Activated CD8-positive, alpha-beta T cell treated with anti-CD3 and anti-CD28 coated beads for 36 hours (primary cell): ENCODE results near the gene LRRFIP2. TPM values are rescaled to one million over a fixed set of nuclear protein-coding genes. Genes with fewer than 3 reads are reported as not detected.

Experiments
- ATAC-seq: fragments of 200-7000 bp; cut with Tn5 transposase; one replicate; pipeline ENCODE4 v1.10.0; 2021; ENCODE audit warnings: mild to moderate bottlenecking, moderate library complexity
- CTCF ChIA-PET: fragments of 350-600 bp; sonication (Branson Sonifier 250); formaldehyde crosslinking; loops from one replicate; lab custom pipeline; 2021; ENCODE audit warnings: antibody characterized with exemption; lab: Charles Lee
- POLR2A ChIA-PET: fragments of 350-600 bp; sonication (Branson Sonifier 250); formaldehyde crosslinking; loops from one replicate; lab custom pipeline; 2021; ENCODE audit warnings: antibody characterized with exemption; lab: Charles Lee
- DNase-seq: peaks from one replicate; pipeline ENCODE4 v3.0.0-alpha.2; 2020
- H3K27ac Mint-ChIP-seq: one replicate; pipeline ENCODE4 v1.8.0; 2021; ENCODE audit warnings: mild to moderate bottlenecking, mixed read lengths
- H3K27me3 Mint-ChIP-seq: one replicate; pipeline ENCODE4 v1.8.0; 2021; ENCODE audit warnings: mixed read lengths
- H3K36me3 Mint-ChIP-seq: one replicate; pipeline ENCODE4 v1.8.0; 2021; ENCODE audit warnings: low read depth, mixed read lengths
- H3K4me1 Mint-ChIP-seq: one replicate; pipeline ENCODE4 v1.8.0; 2021; ENCODE audit warnings: low read depth, mixed read lengths
- H3K4me3 Mint-ChIP-seq: one replicate; pipeline ENCODE4 v1.8.0; 2021; ENCODE audit warnings: mild to moderate bottlenecking, moderate library complexity, mixed read lengths
- H3K9me3 Mint-ChIP-seq: one replicate; pipeline ENCODE4 v1.8.0; 2021; ENCODE audit warnings: mixed read lengths
- CTCF ChIP-seq: fragments of 200-600 bp; IDR thresholded peaks from one replicate; pipeline ENCODE4 v1.8.0; 2022; ENCODE audit warnings: antibody characterized with exemption, mild to moderate bottlenecking
- intact Hi-C: fragments of 100-400 bp; cut with micrococcal nuclease; formaldehyde crosslinking; loops from one replicate; pipeline ENCODE4 v1.10.0; 2022
- total RNA-seq, 2 experiments: library from RNA; stranded (reverse); gene quantifications; one replicate each; pipeline ENCODE4 v1.2.3, GENCODE V29; 2021

The LRRFIP2 gene
- total RNA-seq, 2 experiments from 2014 or later: 18.7 to 23.1 TPM

- Mint-ChIP-seq H3K4me1 (no peaks in the 10 kb centered on the region), H3K27me3 (no peaks in the 10 kb centered on the region), H3K9me3 (no peaks in the 10 kb centered on the region), H3K4me3 (no peak overlapping the region), H3K27ac (no peak overlapping the region), H3K36me3 (no peaks in the 10 kb centered on the region)
- no peak for ATAC-seq
- no peak for DNase-seq
- CTCF ChIA-PET: no interaction called here
- POLR2A ChIA-PET: interaction anchor here (0.5 kb wide), 1 partner anchor 68 kb away, joined by 3 read pairs; no protein-coding TSS in a partner anchor
- no peak for TF ChIP-seq CTCF
- intact Hi-C loops: no loop called here
These were observed 75.5 kb downstream of the LRRFIP2 start for GRCh38 chr3:37098884-37099283.

- ChIA-PET CTCF (no interaction called here), POLR2A (no interaction called here)
- no peaks in the 10 kb centered on the region for H3K9me3 Mint-ChIP-seq
- H3K36me3 Mint-ChIP-seq: no peaks in the 10 kb centered on the region
- intact Hi-C loops: no loop called here
- no peak overlapping the region for H3K27ac Mint-ChIP-seq
- H3K4me1 Mint-ChIP-seq: no peaks in the 10 kb centered on the region
- H3K27me3 Mint-ChIP-seq: no peaks in the 10 kb centered on the region
- no peak overlapping the region for H3K4me3 Mint-ChIP-seq
- DNase-seq (no peak), ATAC-seq (no peak)
- TF ChIP-seq CTCF: no peak
These were observed 76.6 kb downstream of the LRRFIP2 start for GRCh38 chr3:37097776-37098175.

- intact Hi-C loops: no loop called here
- no peak for TF ChIP-seq CTCF
- ChIA-PET POLR2A (no interaction called here), CTCF (no interaction called here)
- Mint-ChIP-seq H3K27ac (no peak overlapping the region), H3K9me3 (no peaks in the 10 kb centered on the region), H3K4me1 (no peaks in the 10 kb centered on the region), H3K4me3 (no peak overlapping the region), H3K27me3 (no peaks in the 10 kb centered on the region), H3K36me3 (no peaks in the 10 kb centered on the region)
- DNase-seq (no peak), ATAC-seq (no peak)
These were observed 77.4 kb downstream of the LRRFIP2 start for GRCh38 chr3:37096975-37097374.

GRCh38 chr3:37096288-37096687, 78.1 kb downstream of the LRRFIP2 start:
- Mint-ChIP-seq H3K4me1 (no peaks in the 10 kb centered on the region), H3K36me3 (no peaks in the 10 kb centered on the region), H3K27ac (no peak overlapping the region), H3K9me3 (no peaks in the 10 kb centered on the region), H3K4me3 (no peak overlapping the region), H3K27me3 (no peaks in the 10 kb centered on the region)
- no peak for TF ChIP-seq CTCF
- intact Hi-C loops: no loop called here
- CTCF ChIA-PET: no interaction called here
- ATAC-seq (no peak), DNase-seq (no peak)
- POLR2A ChIA-PET: no interaction called here

- Mint-ChIP-seq H3K27ac (no peak overlapping the region), H3K9me3 (no peaks in the 10 kb centered on the region), H3K27me3 (no peaks in the 10 kb centered on the region), H3K36me3 (peaks cover 4% of the 10 kb centered on the region), H3K4me3 (no peak overlapping the region), H3K4me1 (no peaks in the 10 kb centered on the region)
- TF ChIP-seq CTCF: no peak
- intact Hi-C loops: no loop called here
- POLR2A ChIA-PET: no interaction called here
- CTCF ChIA-PET: interaction anchor here (1.4 kb wide), 1 partner anchor 70 kb away, joined by 3 read pairs; no protein-coding TSS in a partner anchor
- ATAC-seq: no peak
- no peak for DNase-seq
These were observed 79.7 kb downstream of the LRRFIP2 start for GRCh38 chr3:37094636-37095035.
